GM15510 (cell line): ENCODE data around the gene KATNA1.

Experiments used
- POLR2A ChIP-seq: IDR thresholded peaks from 3 replicates; pipeline ENCODE4 v1.6.1; 2011; ENCODE audit warnings: borderline replicate concordance; ENCODE audit not compliant: insufficient read length; ENCODE audit errors: extremely low read depth

KATNA1 gene

GRCh38 chr6:149627672-149628071, 20.8 kb downstream of the KATNA1 start:
- no peak for TF ChIP-seq POLR2A

- no peak for TF ChIP-seq POLR2A
Measured at GRCh38 chr6:149615805-149616204, 32.7 kb downstream of the KATNA1 start.

- TF ChIP-seq POLR2A, result no peak
Measured at GRCh38 chr6:149614337-149614736, 34.2 kb downstream of the KATNA1 start.

- no peak for TF ChIP-seq POLR2A
Measured at GRCh38 chr6:149608381-149608982, 40.0 kb downstream of the KATNA1 start.

- no peak for TF ChIP-seq POLR2A
Measured at GRCh38 chr6:149600508-149600907, 48.0 kb downstream of the KATNA1 start.

- no peak for TF ChIP-seq POLR2A
Measured at GRCh38 chr6:149593408-149593807, 55.1 kb downstream of the KATNA1 start.

- no peak for TF ChIP-seq POLR2A
Measured at GRCh38 chr6:149592983-149593382, 55.5 kb downstream of the KATNA1 start.

- no peak for TF ChIP-seq POLR2A
Measured at GRCh38 chr6:149586149-149586548, 62.4 kb downstream of the KATNA1 start.

- TF ChIP-seq POLR2A, result no peak
Measured at GRCh38 chr6:149581349-149581748, 67.2 kb downstream of the KATNA1 start.

GRCh38 chr6:149580880-149581279, 67.6 kb downstream of the KATNA1 start:
- TF ChIP-seq POLR2A, result no peak

GRCh38 chr6:149567945-149568585, 80.4 kb downstream of the KATNA1 start:
- TF ChIP-seq POLR2A, result no peak

- TF ChIP-seq POLR2A, result no peak
Measured at GRCh38 chr6:149567194-149567586, 81.3 kb downstream of the KATNA1 start.

GRCh38 chr6:149566410-149567193, 81.9 kb downstream of the KATNA1 start:
- peak; percentile 65 for TF ChIP-seq POLR2A

- no peak for TF ChIP-seq POLR2A
Measured at GRCh38 chr6:149565527-149566409, 82.7 kb downstream of the KATNA1 start, which contains the start of gene GINM1. Gene GINM1 (plus strand): TSS chr6:149566375. CDS start chr6:149566415, 40 bp downstream.

- TF ChIP-seq POLR2A, result no peak
Measured at GRCh38 chr6:149563928-149564325, 84.6 kb downstream of the KATNA1 start.
